ENCODE data around the gene SRSF1. TPM values are rescaled to one million over a fixed set of nuclear protein-coding genes. Genes with fewer than 3 reads are reported as not detected.
A peak's percentile ranks its signal among the peaks of the same experiment; 100 is the strongest.

Gene SRSF1
- total and polyA plus RNA-seq, 4 donors: 76.7 to 235 (median 156) TPM

- H3K9ac ChIP-seq (ENCODE audit: insufficient read depth in 1 of 2, low read length in 2 of 2): peak overlapping the region; percentile 46 to 71
- peak overlapping the region; percentile 95 to 100 for H3K27ac ChIP-seq (ENCODE audit: low read depth in 1 of 2, low read length in 1 of 2)
- no peaks in the 10 kb centered on the region for H3K36me3 ChIP-seq (ENCODE audit: control insufficient read depth in 4 of 4, insufficient read depth in 4 of 4, low read length in 4 of 4)
- 1 to 3% methylated on average over 26 to 85 of the region's 85 CpGs for WGBS, 2 donors
- peak; percentile 23 for ATAC-seq (ENCODE audit: insufficient read depth, low FRiP score)
- no peak for TF ChIP-seq CTCF (IDR thresholded peaks at IDR 0.05; ENCODE audit: control extremely low read depth, extremely low read depth)
- peak; percentile 79 to 83 (median 80) for DNase-seq
- peaks cover 12 to 38% (median 23%) of the 10 kb centered on the region in 5 donors for H3K4me1 ChIP-seq (ENCODE audit: control insufficient read depth in 5 of 5, insufficient read depth in 5 of 5, low read length in 5 of 5)
- H3K9me3 ChIP-seq (ENCODE audit: control insufficient read depth in 4 of 4, insufficient read depth in 3 of 4, low read length in 3 of 4): no peaks in the 10 kb centered on the region
- no peaks in the 10 kb centered on the region for H3K27me3 ChIP-seq (ENCODE audit: control insufficient read depth in 3 of 3, insufficient read depth in 3 of 3, low read length in 2 of 3)
- peak overlapping the region; percentile 70 for H3K4me3 ChIP-seq
Observed at GRCh38 chr17:57954397-57955182, 52.5 kb downstream of the SRSF1 start.

- peak overlapping the region in 1 of 2 donors; percentile 71 for H3K9ac ChIP-seq (ENCODE audit: insufficient read depth in 1 of 2, low read length in 2 of 2)
- TF ChIP-seq CTCF (IDR thresholded peaks at IDR 0.05; ENCODE audit: control extremely low read depth, extremely low read depth): no peak
- H3K27ac ChIP-seq (ENCODE audit: low read depth in 1 of 2, low read length in 1 of 2): peak overlapping the region; percentile 95 to 100
- no peaks in the 10 kb centered on the region for H3K27me3 ChIP-seq (ENCODE audit: control insufficient read depth in 3 of 3, insufficient read depth in 3 of 3, low read length in 2 of 3)
- no peak for DNase-seq
- no peak for ATAC-seq (ENCODE audit: insufficient read depth, low FRiP score)
- H3K9me3 ChIP-seq (ENCODE audit: control insufficient read depth in 4 of 4, insufficient read depth in 3 of 4, low read length in 3 of 4): no peaks in the 10 kb centered on the region
- peaks cover 12 to 38% (median 29%) of the 10 kb centered on the region in 5 donors for H3K4me1 ChIP-seq (ENCODE audit: control insufficient read depth in 5 of 5, insufficient read depth in 5 of 5, low read length in 5 of 5)
- H3K4me3 ChIP-seq: no peak overlapping the region
- H3K36me3 ChIP-seq (ENCODE audit: control insufficient read depth in 4 of 4, insufficient read depth in 4 of 4, low read length in 4 of 4): no peaks in the 10 kb centered on the region
- WGBS, 2 donors: 64 to 74% methylated on average over 13 of the region's 13 CpGs
Observed at GRCh38 chr17:57953705-57954396, 53.2 kb downstream of the SRSF1 start.

Small RNA genes within 50 kb of the gene (small RNA-seq; reads per million reads assigned to genes)
- not detected for gene AC015813.4 (ENCODE audit: low replicate concordance)

Other genes starting within 250 kb of the SRSF1 start
- gene MRPS23, start 157.2 kb downstream of the SRSF1 start, total RNA-seq: 10 to 100 TPM; 15.7 to 43.2 TPM
- 10 to 100 TPM; 19.9 to 44.9 TPM for gene MRPS23, start 157.2 kb downstream of the SRSF1 start, polyA plus RNA-seq
- gene CUEDC1, start 51.8 kb downstream of the SRSF1 start, total RNA-seq: 10 to 100 TPM; 19.7 to 55.7 TPM
- 10 to 100 TPM; 22.9 to 35.5 TPM for gene CUEDC1, start 51.8 kb downstream of the SRSF1 start, polyA plus RNA-seq
- 10 to 100 TPM; 58.3 to 78.9 TPM for gene VEZF1, start 19.0 kb downstream of the SRSF1 start, total RNA-seq
- 10 to 100 TPM; 18.0 to 29.5 TPM for gene VEZF1, start 19.0 kb downstream of the SRSF1 start, polyA plus RNA-seq
- 10 to 100 TPM; 25.2 to 36.5 TPM for gene DYNLL2, start 76.2 kb upstream of the SRSF1 start, total RNA-seq
- gene DYNLL2, start 76.2 kb upstream of the SRSF1 start, polyA plus RNA-seq: 10 to 100 TPM; 21.8 to 27.9 TPM
- under 1 TPM in 1 of 2 donors, not detected in 1; 0.09 TPM for gene OR4D1, start 141.1 kb upstream of the SRSF1 start, total RNA-seq
- under 1 TPM in 1 of 2 donors, not detected in 1; 0.01 TPM for gene OR4D1, start 141.1 kb upstream of the SRSF1 start, polyA plus RNA-seq
- gene OR4D2, start 159.7 kb upstream of the SRSF1 start, total RNA-seq: not detected
- not detected for gene OR4D2, start 159.7 kb upstream of the SRSF1 start, polyA plus RNA-seq
- under 1 TPM in 1 of 2 donors, not detected in 1; 0.14 TPM for gene EPX, start 185.5 kb upstream of the SRSF1 start, total RNA-seq
- gene EPX, start 185.5 kb upstream of the SRSF1 start, polyA plus RNA-seq: under 1 TPM in 1 of 2 donors, not detected in 1; 0.96 TPM
- gene MKS1, start 212.0 kb upstream of the SRSF1 start, total RNA-seq: 10 to 100 TPM; 23.0 to 25.0 TPM
- gene MKS1, start 212.0 kb upstream of the SRSF1 start, polyA plus RNA-seq: 10 to 100 TPM in 1 of 2 donors, 1 to 10 TPM in 1; 8.8 to 12.0 TPM
- gene LPO, start 231.3 kb upstream of the SRSF1 start, total RNA-seq: under 1 TPM in 1 of 2 donors, not detected in 1; 0.15 TPM
- under 1 TPM in 1 of 2 donors, not detected in 1; 0.26 TPM for gene LPO, start 231.3 kb upstream of the SRSF1 start, polyA plus RNA-seq